BLaER1 treated with 17β-estradiol and CSF1 and Interleukin-3, amounts not matched to agents 10 nM and 100 nM (cell line): Measurements from ENCODE around the gene ZC3H10.
"Not testable (repeated sequence)": the region's sequence is repeated elsewhere in the genome, so short reads cannot be mapped to it uniquely, and the experiment has no call there.

Source experiments
- H3K27ac ChIP-seq, 11 experiments: shearing (Covaris generic); formaldehyde crosslinking; 2 replicates each; pipeline ENCODE4 v1.8.1; 2022
- H3K27me3 ChIP-seq, 11 experiments: shearing (Covaris generic); formaldehyde crosslinking; 2 replicates each; pipeline ENCODE4 v1.8.1; 2022
- H3K36me3 ChIP-seq, 11 experiments: shearing (Covaris generic); formaldehyde crosslinking; 2 replicates each; pipeline ENCODE4 v1.8.1; 2022
- H3K4me1 ChIP-seq, 10 experiments: shearing (Covaris generic); formaldehyde crosslinking; 2 replicates each; pipeline ENCODE4 v1.8.1; 2022
- H3K4me2 ChIP-seq, 11 experiments: shearing (Covaris generic); formaldehyde crosslinking; 2 replicates each; pipeline ENCODE4 v1.8.1; 2022
- H3K4me3 ChIP-seq, 10 experiments: shearing (Covaris generic); formaldehyde crosslinking; 2 replicates each; pipeline ENCODE4 v1.8.1; 2022
- H3K9ac ChIP-seq, 11 experiments: shearing (Covaris generic); formaldehyde crosslinking; 2 replicates each; pipeline ENCODE4 v1.8.1; 2022
- H3K9me3 ChIP-seq, 11 experiments: shearing (Covaris generic); formaldehyde crosslinking; replicated peaks in 1 of 11; 2 replicates each; pipeline ENCODE4 v1.8.1; 2022
- H4K20me1 ChIP-seq, 11 experiments: shearing (Covaris generic); formaldehyde crosslinking; 2 replicates each; pipeline ENCODE4 v1.8.1; 2022
- Cebpa-rat ChIP-seq, 11 experiments: shearing (Covaris generic); IDR thresholded peaks; 2 replicates each; pipeline ENCODE4 v1.8.1; 2022

The ZC3H10 gene

GRCh38 chr12:56151672-56152131 is 33.6 kb downstream of the ZC3H10 start:
- TF ChIP-seq Cebpa-rat (IDR thresholded peaks at IDR 0.05), result no peak
- Histone ChIP-seq H3K4me2 (peak overlapping the region; percentile 84 to 100 (median 95)), H3K27ac (peak overlapping the region; percentile 75 to 92 (median 86)), H3K4me1 (peaks cover 42 to 62% (median 51%) of the 10 kb centered on the region in 10 experiments), H3K9me3 (no peaks in the 10 kb centered on the region), H3K9ac (peak overlapping the region; percentile 74 to 88 (median 84)), H3K27me3 (no peaks in the 10 kb centered on the region), H3K4me3 (peak overlapping the region; percentile 62 to 80 (median 72)), H4K20me1 (peaks cover 0 to 3% (median 0%) of the 10 kb centered on the region in 11 experiments; a peak in 1 of 22 replicates), H3K36me3 (peaks cover 11 to 30% (median 17%) of the 10 kb centered on the region in 11 experiments)

- Histone ChIP-seq H3K36me3 (peaks cover 11 to 30% (median 17%) of the 10 kb centered on the region in 11 experiments), H3K4me2 (peak within 1 kb of the TSS; percentile 88 to 100 (median 97)), H3K27me3 (no peaks in the 10 kb centered on the region), H3K9ac (peak within 1 kb of the TSS; percentile 74 to 88 (median 84)), H4K20me1 (no peaks in the 10 kb centered on the region), H3K9me3 (no peaks in the 10 kb centered on the region), H3K27ac (peak within 1 kb of the TSS; percentile 75 to 92 (median 86)), H3K4me1 (peaks cover 48 to 62% (median 54%) of the 10 kb centered on the region in 10 experiments), H3K4me3 (peak within 1 kb of the TSS; percentile 62 to 80 (median 72))
- TF ChIP-seq Cebpa-rat (IDR thresholded peaks at IDR 0.05), result no peak
These were observed 34.2 kb downstream of the ZC3H10 start, which contains the start of gene MYL6B for GRCh38 chr12:56152132-56152755. Gene MYL6B, plus strand, starts transcription at chr12:56152587. Its CDS starts 1,332 bp downstream, at chr12:56153919.

GRCh38 chr12:56152756-56153677 is 35.0 kb downstream of the ZC3H10 start:
- peak overlapping the region; percentile 74 to 88 (median 84) for H3K9ac ChIP-seq

GRCh38 chr12:56153678-56154065 is 35.6 kb downstream of the ZC3H10 start:
- no peaks in the 10 kb centered on the region for H3K9me3 ChIP-seq
- H3K4me2 ChIP-seq, result peak overlapping the region; percentile 88 to 100 (median 97)
- peaks cover 47 to 65% (median 54%) of the 10 kb centered on the region in 10 experiments for H3K4me1 ChIP-seq
- peaks cover 11 to 30% (median 17%) of the 10 kb centered on the region in 11 experiments for H3K36me3 ChIP-seq
- peak overlapping the region; percentile 62 to 80 (median 72); a peak in 14 of 20 replicates for H3K4me3 ChIP-seq
- TF ChIP-seq Cebpa-rat (IDR thresholded peaks at IDR 0.05), result no peak
- peak overlapping the region in 9 of 11 experiments; percentile 84 to 92 (median 87); a peak in 15 of 22 replicates for H3K27ac ChIP-seq
- peaks cover 0 to 3% (median 0%) of the 10 kb centered on the region in 11 experiments; a peak in 4 of 22 replicates for H4K20me1 ChIP-seq
- no peaks in the 10 kb centered on the region for H3K27me3 ChIP-seq
- peak overlapping the region; percentile 74 to 88 (median 84); a peak in 20 of 22 replicates for H3K9ac ChIP-seq

More at GRCh38 chr12:56152756-56153677, 35.0 kb downstream of the ZC3H10 start:
- no peaks in the 10 kb centered on the region for H3K9me3 ChIP-seq
- H4K20me1 ChIP-seq, result no peaks in the 10 kb centered on the region
- peak overlapping the region; percentile 75 to 92 (median 86) for H3K27ac ChIP-seq
- H3K4me1 ChIP-seq, result peaks cover 47 to 65% (median 54%) of the 10 kb centered on the region in 10 experiments
- no peak for TF ChIP-seq Cebpa-rat (IDR thresholded peaks at IDR 0.05)
- H3K4me2 ChIP-seq, result peak overlapping the region; percentile 88 to 100 (median 97)
- no peaks in the 10 kb centered on the region for H3K27me3 ChIP-seq
- peaks cover 11 to 30% (median 17%) of the 10 kb centered on the region in 11 experiments for H3K36me3 ChIP-seq
- H3K4me3 ChIP-seq, result peak overlapping the region; percentile 62 to 80 (median 72)

- H4K20me1 ChIP-seq, result peaks cover 1 to 10% (median 4%) of the 10 kb centered on the region in 11 experiments; a peak in 15 of 22 replicates
- no peaks in the 10 kb centered on the region for H3K27me3 ChIP-seq
- H3K9me3 ChIP-seq, result no peaks in the 10 kb centered on the region
- peak overlapping the region; percentile 74 to 88 (median 84); a peak in 17 of 22 replicates for H3K9ac ChIP-seq
- peak overlapping the region in 8 of 11 experiments; percentile 21 to 95 (median 89); a peak in 12 of 22 replicates for H3K27ac ChIP-seq
- H3K4me3 ChIP-seq, result peak overlapping the region in 1 of 10 experiments; percentile 78; a peak in 2 of 20 replicates
- H3K36me3 ChIP-seq, result peaks cover 11 to 33% (median 18%) of the 10 kb centered on the region in 11 experiments
- peak overlapping the region; percentile 88 to 100 (median 97) for H3K4me2 ChIP-seq
- no peak for TF ChIP-seq Cebpa-rat (IDR thresholded peaks at IDR 0.05)
- peaks cover 47 to 65% (median 56%) of the 10 kb centered on the region in 10 experiments for H3K4me1 ChIP-seq
These were observed 36.2 kb downstream of the ZC3H10 start for GRCh38 chr12:56154246-56154771.

- Histone ChIP-seq H4K20me1 (peaks cover 6 to 15% (median 10%) of the 10 kb centered on the region in 11 experiments; a peak in 19 of 22 replicates), H3K9ac (peak overlapping the region in 9 of 11 experiments; percentile 5 to 88 (median 83); a peak in 8 of 22 replicates), H3K4me2 (peak overlapping the region in 7 of 11 experiments; percentile 88 to 100 (median 98); a peak in 8 of 22 replicates), H3K9me3 (no peaks in the 10 kb centered on the region), H3K27ac (peak overlapping the region in 6 of 11 experiments; percentile 21 to 95 (median 88); a peak in 5 of 22 replicates), H3K36me3 (peaks cover 16 to 38% (median 23%) of the 10 kb centered on the region in 11 experiments), H3K4me1 (peaks cover 51 to 70% (median 61%) of the 10 kb centered on the region in 10 experiments), H3K27me3 (no peaks in the 10 kb centered on the region), H3K4me3 (no peak overlapping the region)
- no peak for TF ChIP-seq Cebpa-rat (IDR thresholded peaks at IDR 0.05)
These were observed 36.8 kb downstream of the ZC3H10 start for GRCh38 chr12:56154818-56155217.

- Histone ChIP-seq H3K27ac (peak overlapping the region in 5 of 11 experiments; percentile 27 to 97 (median 95); a peak in 7 of 22 replicates), H3K9me3 (no peaks in the 10 kb centered on the region), H3K27me3 (no peaks in the 10 kb centered on the region), H4K20me1 (peaks cover 12 to 20% (median 15%) of the 10 kb centered on the region in 11 experiments; a peak in 21 of 22 replicates), H3K4me1 (peaks cover 52 to 75% (median 66%) of the 10 kb centered on the region in 10 experiments), H3K4me3 (no peak overlapping the region), H3K4me2 (peak overlapping the region in 2 of 11 experiments; percentile 90 to 96; a peak in 2 of 22 replicates), H3K9ac (peak overlapping the region in 6 of 11 experiments; percentile 18 to 87 (median 30); a peak in 3 of 22 replicates), H3K36me3 (peaks cover 21 to 44% (median 29%) of the 10 kb centered on the region in 11 experiments)
- TF ChIP-seq Cebpa-rat (IDR thresholded peaks at IDR 0.05), result no peak
These were observed 37.3 kb downstream of the ZC3H10 start for GRCh38 chr12:56155256-56155845.

GRCh38 chr12:56156464-56157200 is 38.6 kb downstream of the ZC3H10 start:
- Histone ChIP-seq H3K36me3 (peaks cover 34 to 56% (median 41%) of the 10 kb centered on the region in 11 experiments), H3K4me2 (peak overlapping the region; percentile 84 to 96 (median 95)), H3K9ac (peak overlapping the region; percentile 70 to 98 (median 94)), H3K4me1 (peaks cover 52 to 75% (median 67%) of the 10 kb centered on the region in 10 experiments), H3K4me3 (peak overlapping the region; percentile 63 to 99 (median 91)), H4K20me1 (peaks cover 24 to 33% (median 28%) of the 10 kb centered on the region in 11 experiments), H3K27ac (peak overlapping the region in 10 of 11 experiments; percentile 54 to 97 (median 92); a peak in 21 of 22 replicates)
- H3K27me3 ChIP-seq, H3K9me3 ChIP-seq: not testable (repeated sequence)
